T-helper 9 cell (primary cell): ENCODE data around the gene ANO10.

Experiments used
- DNase-seq: peaks from one replicate; pipeline ENCODE4 v3.0.0-alpha.2; 2020

ANO10 gene

DNA sequence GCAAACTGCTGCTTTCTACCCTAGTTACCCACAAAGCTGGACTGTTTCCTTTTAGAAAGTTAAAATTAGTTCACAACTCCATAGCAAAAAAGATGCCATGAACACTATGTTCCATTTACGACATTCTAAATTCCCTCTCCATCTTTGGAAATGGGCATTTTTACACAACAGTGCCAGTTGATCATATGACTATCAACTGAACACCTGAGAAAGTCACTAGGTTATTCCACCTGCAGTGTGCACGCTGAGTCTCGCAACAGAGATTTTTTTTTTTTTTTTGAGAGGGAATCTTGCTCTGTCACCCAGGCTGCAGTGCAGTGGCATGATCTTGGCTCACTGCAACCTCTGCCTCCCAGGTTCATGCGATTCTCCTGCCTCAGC, 215.2 kb downstream of the ANO10 start:
- DNase-seq: no peak

DNA sequence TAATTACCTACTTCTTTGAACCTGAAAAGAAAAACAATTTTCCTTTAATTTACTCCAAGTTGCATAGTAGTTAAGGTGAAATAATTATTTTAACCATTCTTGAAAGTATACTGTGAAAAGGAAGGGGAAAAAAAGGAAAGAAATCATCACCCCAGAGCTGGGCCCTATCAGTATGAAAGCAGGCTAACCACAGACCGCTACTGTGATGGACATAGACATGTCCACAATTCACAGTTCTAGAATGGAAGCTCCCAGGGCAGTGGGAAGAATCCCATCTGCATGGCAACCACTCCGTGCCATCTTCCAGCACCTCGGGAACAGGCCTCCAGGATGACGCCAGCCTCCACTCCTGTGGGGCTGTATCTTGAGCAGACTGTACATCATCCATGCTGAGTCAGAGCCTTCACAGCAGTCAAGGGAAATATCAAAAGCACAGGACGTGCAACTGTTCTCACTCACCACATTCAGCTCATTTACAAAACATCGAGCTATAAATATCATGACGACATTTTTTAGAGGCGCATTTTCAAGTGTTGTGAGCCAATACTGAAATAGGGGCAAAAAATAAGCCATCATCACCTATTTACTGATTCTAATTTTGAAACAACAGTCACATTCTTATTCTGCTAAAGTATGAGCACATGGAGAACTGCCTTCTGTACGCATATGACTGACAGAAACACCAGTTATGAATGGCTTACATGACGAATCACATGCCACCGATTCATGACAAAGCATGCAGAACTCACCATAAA, 215.7 kb downstream of the ANO10 start:
- no peak for DNase-seq

DNA sequence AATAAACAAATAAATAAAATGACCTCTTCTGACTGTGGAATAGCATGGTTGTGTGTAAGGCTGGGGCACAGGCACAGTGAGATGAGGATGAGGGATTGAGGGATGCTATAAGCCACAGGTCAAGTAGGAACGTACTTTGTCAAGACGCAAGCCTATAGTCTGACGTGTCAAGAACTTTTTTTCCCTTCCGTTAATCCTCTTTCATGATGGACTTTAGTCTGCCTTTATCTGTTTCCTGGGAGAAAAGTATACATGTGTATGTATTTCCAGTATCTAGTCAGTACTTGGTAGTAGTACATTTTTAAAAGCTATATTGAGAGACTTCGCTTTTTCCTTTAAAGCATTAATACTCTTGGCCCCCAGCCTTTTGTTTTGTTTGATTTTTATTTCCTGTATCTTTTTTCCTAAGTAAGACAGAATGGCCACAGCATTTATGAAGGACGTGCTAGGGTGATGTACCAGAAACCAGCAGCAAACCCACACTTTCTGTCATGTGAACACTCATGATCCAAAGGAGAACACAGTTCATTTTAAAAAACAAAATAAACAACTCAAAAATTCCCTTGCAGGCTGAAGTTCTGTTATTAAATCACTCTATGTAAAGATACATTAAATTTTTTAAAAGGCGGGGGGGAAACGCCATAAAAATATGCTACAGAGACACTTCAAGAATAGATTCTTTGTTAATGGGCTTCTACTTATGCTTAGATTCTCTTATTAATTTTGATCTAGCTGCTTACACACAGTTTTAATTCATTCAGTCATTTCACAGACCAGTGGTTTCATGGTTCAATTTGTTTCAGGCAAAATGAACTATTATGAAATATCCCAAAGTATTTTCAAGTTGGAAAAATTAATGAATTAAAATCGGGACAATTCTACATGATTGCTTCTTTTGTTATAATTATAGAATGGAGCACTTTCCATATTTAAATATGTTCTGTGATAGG, 220.8 kb downstream of the ANO10 start:
- no peak for DNase-seq

DNA sequence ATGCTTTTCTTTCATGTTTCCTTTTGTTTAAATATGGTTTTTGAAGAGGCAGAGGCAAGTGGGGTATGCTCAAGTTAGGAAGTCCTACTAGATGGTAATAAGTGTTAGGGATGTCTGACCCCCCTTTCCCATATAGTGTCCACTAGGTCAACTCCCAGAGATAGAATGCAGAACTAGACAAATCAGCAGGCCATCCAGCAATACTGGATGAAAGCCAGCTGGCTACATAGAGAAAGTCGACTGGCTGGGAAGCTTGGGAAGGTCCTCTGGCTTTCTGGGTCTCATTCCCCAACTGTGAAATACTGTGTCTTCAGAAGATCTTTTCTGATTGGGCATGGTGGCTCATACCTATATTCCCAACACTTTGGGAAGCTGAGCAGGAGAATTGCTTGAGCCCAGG, 221.6 kb downstream of the ANO10 start:
- DNase-seq: no peak

DNA sequence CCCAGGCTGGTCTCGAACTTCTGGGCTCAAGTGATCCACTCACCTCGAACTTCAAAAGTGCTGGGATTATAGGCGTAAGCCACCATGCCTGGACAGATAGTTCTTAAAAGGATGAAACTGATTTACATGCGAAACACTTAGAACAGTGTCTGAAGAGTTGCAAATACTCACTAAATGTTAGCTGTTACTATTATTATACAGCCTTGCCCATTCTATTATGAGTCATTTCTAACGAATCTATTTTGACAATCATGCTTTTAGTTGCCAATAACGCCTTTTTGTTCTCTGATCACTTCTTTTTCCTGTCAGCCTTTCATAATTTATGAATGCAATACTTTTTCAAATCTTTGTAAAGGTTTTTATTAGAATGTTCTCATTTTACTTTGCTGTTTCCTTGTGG, 222.8 kb downstream of the ANO10 start:
- DNase-seq: no peak

DNA sequence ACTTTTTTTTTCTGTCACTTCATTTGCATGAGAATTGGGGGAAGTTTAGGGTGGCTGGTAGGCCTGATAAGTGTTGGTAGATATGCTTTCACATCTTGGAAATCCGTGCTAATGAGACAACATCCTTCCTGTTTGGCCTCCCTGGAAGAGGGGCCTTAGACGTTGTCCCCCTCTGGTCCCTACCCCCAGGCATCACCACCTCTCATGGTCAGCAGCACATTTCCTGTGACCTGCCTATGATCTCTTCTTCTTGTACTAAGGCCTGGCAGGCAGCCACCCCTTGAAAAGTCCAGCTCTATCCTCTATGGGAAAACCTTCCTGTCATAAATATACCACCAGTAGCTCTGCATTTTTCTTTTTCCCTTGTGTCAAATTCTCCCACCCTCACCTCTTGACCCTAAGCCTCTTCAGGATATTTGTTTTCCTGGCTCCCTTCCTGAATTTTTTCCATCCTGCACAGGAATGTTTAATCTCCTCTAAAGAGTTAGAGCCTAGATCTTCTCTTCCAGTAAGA, 227.7 kb downstream of the ANO10 start:
- no peak for DNase-seq

DNA sequence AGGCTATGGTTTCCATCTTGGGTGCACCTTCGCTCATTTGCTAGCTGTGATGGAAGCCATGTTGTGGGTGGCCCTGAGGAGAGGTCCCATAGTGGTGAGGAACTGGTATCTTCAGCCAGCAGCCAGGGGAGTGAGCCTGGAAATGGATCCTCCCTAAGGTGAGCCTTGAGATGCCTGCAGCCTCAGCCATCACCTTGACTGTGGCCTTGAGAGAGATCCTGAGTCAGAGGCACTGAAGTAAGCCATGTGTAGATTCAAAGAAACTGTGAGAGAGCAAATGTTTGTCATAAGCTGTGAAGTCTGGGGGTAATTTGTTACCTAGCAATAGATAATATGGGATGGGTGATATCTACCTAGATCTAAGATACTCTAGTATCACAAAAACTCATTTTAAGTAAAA, 230.2 kb downstream of the ANO10 start:
- no peak for DNase-seq

DNA sequence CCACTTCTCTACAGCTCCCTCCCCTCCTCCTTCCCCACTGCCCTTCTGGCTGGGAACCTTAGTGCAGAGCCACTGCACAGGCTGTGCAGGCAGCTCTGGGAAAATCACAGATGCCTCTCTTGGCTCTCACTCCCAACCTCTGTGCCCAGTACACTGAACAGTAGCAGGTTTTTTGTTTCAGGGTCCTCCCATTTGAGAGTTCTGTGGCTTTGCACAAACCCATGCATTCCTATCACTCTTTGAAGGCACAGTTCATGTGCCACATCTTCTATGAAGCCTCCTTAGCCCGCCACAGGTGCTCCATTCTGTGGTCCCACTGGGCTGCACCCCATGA, 231.6 kb downstream of the ANO10 start:
- DNase-seq: no peak

DNA sequence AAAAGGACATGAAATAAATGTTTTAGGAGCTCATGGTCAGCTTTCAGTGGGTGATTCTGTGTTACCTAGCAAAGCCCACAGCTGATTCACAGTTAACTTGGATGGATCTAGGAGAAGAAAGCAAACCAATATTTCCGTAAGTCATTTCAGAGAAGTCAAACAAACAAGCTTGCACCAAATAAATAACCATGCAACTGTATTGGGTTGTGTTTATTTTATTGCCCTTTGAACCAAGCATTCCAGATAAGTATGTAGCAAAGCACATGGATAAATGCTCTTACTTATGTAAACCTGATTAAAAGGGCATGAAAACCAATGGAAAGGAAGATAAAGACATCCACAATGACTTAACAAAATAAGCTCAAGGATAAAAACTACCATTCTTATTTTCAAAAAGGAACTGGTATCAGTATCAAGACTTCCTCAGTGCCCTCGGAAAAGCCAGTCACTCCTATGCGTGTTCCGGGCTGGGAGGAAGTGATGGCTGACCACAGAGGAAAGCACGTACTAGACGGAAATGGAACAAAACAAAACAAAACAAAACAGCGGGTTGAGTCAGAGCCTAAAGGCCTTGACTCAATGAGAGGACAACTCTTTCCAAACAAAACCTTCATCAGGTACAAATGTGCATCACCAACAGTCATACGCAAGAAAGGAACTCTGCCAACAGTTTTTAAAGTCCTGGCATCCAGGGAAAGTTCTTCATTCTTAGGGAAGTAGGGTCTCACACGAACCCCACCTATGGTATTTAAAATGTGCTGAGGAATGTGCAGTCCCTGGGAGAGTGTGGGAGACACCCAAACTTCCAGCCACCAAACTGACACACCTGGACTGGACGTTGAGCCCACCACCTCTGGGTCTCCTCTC, 232.2 kb downstream of the ANO10 start:
- peak; percentile 58 for DNase-seq

DNA sequence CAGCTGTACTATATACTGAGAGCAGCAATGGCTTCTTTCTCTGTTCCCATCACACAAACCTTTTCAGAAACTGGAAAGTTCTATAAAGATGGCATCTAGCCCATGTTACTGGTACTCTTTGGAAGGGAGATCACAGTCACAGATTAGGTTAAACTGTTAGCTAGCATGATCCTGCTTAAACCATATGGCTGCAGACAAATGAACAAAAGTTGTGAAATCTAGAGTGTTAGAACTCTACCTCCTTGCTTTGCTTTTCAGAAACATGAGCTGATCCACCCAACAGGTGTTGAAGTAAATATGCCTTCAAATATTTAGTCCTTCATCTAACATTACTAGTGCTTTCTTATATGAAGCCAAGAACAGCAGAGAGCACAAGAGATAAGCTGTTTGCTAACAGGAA, 232.9 kb downstream of the ANO10 start:
- no peak for DNase-seq

DNA sequence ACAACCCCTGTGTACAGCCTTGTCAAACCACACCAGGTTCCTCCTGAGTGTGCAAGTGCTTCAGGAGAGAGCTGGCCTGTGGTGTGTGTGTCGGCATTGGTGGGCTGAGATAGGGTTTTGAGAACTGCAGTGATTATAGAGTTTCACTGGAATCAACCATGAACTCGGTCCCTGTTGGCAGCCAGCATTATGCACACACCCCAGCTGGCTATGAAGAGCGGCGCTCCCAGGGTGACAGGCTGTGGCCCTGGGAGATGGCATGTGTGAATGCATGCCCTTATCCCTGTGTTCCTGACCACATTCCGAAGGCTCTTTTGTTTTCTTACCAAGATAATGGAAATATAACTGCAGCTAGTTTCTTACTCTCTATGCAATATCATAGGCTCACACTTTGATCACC, 233.6 kb downstream of the ANO10 start:
- no peak for DNase-seq

DNA sequence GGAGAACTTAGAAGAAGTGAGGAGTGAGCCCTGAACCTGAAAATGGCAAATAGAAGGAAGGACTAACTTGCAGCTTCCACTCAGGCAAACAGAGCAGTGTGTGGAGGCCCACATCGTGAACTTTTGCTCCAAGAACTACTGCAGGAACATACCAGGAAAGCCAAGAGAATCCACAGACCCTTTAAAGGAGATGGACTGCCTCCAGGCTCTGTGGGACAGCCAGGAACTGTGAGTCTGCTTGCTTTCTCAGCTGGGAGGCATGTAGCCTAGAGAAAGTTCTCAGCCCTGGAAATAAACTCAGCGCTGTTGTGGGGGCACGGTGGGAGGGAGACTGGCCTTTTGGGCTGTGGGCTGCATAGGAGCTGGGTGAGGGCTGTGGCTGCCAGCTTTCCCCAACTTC, 242.5 kb downstream of the ANO10 start:
- no peak for DNase-seq

DNA sequence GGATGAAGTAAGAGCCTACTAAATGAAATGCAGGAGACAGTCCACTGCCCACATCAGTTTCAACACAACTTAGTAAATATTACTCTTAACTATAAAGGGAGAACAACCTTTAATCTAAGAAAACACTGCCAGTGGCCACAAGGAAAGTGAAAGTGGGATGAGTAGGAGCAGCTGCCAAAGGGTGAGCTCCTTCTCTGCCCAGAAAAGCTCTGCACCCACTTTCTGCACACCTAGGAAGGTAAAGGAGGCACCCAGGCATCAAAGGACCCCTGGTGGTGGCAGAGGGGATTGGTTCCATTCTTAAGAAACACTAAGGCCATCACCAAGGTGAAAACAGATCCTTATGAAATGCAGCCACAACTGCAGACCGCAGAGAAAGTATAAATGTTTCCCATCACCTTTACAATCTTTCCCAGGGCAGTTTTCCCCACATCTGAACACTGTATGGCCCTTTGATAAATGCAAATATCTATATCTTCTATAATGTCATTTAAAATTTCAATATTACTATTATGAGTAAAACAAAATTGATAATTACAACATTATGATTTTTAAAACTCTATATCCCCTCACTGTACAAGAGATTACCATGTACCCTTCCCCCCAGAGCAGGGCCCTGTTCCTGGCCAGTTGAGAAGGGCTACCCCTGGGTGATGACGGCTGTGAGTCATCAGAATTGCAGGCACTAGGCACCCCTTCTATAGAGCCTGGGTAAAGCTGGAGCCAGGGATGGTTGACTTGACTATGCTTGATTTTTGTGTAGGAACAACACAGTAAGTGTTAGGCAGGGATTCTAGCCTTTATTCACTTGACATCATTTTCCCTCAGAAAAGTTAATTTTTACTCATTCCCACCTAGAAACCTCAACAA, 243.5 kb downstream of the ANO10 start:
- peak; percentile 62 for DNase-seq

DNA sequence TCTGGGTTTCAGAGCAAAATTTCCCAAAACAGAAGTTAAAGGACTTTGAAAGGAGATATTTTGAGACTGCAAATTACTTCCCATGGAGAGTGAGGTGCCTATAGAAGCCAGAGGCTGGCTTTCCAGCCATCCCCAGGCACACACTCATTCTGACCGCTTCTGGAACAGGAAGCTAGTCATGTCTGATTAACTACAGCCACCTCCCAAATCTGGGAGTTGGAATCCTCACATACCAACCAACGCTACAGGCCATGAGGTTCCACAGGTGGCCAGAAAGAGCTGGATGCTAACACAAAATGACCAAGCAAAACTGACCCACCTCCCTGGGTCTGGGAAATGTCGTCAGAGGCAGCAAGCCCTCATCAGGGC, 248.3 kb downstream of the ANO10 start:
- no peak for DNase-seq

DNA sequence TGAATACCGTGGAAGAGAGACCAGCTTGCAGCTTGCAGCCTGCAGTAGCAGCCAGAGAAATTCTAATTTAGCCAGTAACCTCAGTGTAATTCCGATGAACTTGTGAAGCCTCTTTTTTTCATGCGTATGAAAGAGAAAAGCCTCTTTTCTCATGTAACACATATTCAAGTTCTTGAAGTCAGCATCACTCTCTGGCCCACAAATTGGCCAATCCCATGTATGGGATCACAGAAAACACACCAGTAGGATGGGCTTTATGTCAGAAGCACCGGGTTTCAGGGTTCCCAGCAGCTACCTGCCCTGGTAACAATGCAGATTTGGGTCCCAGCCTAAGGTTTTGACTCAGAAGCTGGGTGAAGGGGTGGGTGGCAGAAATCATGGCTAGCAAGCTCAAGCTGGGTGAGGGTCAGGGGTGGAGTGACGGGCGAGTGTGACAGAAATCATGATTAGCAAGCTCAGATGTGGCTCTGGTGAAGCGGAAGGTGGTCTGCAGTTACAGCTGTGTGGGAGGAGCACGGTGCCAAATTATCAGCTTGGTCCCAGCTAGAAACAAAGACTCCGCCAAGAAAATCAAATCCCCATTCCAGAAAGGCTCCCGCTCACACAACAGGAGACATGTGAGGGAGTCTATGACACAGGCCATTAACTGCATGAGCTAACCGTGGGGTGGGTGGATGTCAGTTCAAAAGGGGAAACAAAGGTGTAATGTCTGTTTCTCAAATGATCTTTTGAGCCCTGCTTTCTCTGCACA, 248.8 kb downstream of the ANO10 start:
- no peak for DNase-seq

DNA sequence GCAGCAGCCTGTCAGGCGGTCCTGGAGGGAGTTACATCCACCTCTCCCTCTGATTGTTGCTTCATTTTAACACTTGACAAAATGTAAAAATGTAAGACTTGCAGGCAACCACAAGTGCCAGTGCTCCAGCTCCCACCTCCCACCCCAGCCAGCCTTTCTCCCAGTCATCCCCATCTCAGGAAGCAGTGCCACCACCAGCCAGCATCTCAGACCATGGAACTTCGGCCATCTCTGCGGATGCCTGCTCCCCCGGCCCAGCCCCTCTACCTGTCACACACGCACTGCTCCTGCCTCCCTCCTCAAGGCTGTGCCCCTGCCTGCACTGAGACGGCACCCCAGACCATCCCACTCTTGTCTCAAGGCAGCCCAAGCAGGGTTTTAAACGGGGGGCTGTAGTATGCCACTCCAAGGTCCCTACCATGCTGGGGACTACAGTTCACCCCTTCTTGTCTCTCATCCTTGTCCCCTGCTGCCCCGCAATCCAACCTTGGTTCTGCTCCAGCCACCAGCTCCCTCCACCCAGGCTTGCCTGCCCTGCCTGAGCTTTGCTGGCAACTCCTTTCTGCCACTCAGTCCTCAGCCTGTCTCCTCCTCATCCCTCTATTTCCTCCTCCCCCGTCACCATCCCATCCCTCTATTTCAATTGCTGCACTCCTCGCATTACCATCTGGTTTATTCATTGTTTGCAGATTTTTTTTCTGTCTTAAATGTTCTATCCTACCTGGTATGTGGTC, 249.6 kb downstream of the ANO10 start:
- DNase-seq: no peak

DNA sequence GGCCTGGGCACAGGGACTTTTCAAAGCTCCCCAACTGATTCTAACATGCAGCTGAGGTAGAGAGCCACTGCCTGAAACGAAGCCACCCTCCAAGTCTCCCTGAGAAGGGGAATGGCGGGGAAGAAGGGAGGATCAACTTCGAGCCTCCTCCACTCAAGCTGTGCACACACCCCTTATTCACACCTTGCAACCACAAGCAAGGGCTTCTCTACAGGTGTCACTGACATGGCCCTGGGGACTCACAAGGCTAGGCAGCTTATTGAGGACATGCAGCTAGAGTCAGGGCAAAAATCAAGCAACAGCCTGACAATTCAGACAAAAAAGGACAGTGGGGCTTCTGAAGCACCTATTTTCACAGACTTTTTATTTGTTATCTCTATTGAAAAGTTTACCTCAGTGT, 250.3 kb downstream of the ANO10 start:
- no peak for DNase-seq

DNA sequence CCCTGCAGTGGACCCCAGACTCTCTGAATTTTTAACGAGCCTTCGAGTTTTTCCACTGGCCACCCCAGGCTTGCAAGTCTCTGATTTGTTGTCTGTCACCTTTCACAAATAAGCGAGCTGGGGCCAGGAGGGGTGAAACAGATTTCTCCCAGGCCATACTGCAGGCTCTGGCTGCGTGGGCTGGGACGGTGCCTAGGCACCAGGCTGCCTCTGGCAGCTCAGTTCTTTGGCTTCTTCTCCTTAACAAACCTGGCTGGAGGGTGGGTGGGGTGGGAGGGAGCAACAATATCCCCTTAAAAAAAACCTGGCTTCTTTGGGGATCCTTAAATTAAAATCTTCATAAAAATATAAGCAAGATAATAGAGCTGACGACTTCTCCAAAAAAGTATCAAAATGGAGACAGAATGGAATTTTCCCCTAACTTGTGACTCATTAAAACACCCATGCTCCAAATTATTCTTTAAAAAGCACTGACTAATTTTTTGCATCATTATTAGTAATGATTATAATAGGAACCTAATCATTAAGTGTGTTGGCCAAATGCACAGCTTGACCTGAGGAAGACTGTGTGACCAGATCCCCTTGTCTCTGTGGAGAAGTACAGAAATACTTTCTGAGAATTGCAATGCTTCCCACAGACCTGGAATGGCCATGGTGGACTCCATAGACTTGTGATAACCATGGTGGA, 251.4 kb downstream of the ANO10 start:
- DNase-seq: no peak

DNA sequence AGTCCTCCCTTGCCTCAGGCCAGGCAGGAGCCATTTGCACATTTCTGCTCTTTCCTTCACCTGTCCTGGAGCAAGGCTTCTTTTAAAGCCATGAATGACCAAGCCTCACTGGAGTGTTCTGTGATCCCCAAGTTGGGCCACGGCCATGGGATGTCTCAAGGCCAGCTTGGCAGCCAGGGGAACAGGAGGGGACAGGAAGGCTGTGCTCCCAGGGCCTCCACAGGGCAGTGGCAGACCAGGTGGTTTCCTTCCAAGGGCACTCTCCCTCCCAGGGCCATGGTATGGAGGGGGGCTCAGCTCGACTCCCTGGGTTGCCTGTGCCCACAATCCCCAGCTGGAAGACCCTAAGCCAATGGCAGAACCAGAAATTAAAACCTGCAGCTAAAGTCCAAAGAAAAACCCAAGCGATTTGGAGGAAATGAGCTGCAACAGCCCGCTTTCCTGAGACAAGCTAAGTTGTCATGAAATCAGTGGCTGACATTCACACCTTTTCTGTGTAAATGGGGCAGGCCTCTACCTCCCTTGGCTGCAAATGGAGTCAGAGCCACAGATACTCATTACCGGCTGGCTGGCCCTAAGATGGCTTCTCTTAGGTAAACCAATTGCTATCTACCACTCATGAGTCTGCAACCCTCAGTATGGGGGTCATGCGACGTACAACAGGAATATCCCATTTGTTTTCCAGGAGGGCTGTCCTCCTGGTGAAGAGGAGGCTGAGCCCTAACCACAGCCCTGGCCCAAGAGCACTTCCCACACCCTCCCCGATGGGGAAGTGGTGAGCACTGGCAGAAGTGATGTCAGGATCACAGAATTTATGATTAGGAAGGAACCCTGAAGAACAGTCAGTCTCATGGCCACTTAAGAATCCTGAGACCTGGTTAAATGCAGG, 252.2 kb downstream of the ANO10 start:
- DNase-seq: no peak
